ENCODE measurements around the gene ALKBH7.
A peak's percentile ranks its signal among the peaks of the same experiment; 100 is the strongest.
"Not testable (repeated sequence)": the region's sequence is repeated elsewhere in the genome, so short reads cannot be mapped to it uniquely, and the experiment has no call there.

The ALKBH7 gene

DNA sequence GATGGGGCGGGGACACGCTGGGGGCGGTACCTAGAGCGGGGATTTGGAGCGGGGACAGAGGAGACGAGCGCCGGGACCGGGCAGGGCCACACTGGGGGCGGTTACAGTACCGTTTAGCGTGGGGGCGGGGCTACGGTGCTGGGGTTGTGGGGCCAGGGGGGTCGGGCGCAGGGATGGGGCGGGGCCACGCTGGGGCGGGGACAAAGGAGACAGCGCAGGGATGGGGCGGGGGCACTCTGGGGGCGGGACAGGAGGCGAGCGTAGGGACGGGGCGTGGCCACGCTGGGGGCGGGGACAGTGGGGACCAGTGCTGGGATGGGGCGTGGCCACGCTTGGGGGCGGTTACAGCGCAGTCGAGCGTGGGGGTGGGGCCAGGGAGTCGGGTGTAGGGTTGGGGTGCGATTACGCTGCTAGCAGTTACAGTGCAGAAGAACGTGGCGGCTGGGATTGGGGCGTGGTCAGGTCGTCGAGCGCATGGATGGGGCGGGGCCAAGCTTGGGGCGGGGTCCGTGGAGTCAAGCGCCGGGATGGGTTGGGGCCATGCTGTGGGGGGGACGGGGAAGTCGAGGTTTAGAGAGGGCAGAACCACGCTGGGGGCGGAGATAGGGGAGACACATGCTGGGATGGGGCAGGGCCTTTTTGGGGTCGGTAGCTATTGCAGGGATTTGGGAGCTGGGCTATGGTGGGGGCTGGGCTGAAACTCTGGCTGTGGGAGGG lies 660 bp downstream of the ALKBH7 start:
- peak; percentile 98 for DNase-seq

DNA sequence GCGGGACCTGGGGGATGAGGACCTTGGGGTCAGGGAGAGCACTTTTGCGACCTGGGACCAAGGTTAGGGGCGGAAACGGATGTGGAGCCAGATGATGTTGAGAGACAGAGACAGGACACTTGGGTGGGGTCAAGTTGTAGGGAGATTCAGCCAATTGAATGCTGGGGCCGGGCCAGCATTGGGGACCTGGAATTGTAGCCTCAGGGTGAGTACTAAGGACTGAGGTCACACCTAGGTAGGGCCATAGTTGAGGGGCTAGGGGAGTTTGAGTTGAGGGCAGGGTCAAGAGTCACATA lies 1.2 kb downstream of the ALKBH7 start:
- DNase-seq, result no peak

DNA sequence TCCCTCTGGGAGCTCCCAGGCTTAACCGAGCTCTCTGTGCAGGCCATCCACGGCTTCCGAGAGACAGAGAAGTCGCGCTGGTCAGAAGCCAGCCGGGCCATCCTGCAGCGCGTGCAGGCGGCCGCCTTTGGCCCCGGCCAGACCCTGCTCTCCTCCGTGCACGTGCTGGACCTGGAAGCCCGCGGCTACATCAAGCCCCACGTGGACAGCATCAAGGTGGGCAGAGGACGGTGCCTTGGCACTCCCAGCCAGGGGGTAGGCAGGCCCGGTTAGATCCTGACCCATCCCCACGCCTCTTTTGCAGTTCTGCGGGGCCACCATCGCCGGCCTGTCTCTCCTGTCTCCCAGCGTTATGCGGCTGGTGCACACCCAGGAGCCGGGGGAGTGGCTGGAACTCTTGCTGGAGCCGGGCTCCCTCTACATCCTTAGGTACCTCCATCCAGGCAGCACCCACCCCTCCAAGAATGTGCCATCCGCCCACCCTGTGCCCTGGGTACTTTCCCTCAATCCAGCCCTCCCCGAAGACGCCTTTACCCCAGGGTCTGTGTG lies 1.6 kb downstream of the ALKBH7 start:
- no peak for DNase-seq

DNA sequence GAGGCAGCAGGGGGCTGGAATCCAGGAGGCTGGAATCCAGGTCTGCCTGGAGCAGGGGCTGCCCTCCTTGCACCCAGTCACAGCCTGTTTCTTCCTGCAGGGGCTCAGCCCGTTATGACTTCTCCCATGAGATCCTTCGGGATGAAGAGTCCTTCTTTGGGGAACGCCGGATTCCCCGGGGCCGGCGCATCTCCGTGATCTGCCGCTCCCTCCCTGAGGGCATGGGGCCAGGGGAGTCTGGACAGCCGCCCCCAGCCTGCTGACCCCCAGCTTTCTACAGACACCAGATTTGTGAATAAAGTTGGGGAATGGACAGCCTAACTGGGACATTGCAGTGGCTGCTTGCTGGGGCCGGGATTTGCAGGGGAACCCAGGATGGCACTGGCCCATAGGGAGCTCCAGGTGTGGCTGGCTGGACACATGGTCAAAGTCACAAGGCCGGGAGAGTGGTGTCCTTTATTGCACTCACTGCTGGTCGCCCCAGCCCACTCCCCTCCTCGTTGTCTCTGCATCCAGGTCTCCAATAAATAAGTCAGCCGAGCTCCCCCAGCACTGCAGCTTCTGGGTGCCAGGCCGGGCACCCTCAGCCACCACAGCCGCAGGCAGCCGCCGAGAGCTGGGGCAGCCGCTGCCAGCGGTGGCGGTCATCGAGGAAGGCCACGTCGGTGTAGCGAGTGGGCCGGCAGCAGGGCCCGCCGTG lies 2.3 kb downstream of the ALKBH7 start:
- DNase-seq, result no peak

DNA sequence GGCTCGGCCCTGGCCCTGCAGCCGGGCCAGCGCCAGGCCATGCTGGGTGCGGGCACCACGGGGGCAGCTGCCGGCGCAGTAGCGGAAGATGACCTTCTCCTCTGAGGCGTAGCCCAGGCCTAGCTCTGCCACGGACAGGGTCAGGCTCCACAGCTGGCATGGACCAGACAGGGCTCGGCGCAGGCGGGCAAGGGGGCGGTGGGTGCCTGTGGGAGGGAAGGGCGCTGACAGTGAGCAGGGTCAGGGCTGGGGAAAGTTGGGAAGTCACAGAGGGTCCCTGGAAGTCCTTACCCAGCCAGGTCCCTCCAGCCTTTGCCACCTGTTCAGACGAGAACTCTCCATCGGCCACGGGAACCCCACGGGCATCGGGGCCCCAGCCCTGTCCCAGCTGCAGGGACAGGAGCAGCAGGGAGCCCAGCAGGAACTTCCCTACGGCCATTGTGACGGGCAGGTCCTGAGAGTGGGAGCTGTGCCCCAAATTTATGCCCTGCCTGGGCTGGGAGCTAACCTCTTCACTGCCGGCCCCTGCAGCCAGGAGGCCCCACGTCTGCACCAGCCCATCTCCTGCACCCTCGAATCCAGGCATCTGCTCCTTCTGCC lies 2.9 kb downstream of the ALKBH7 start, which contains the start of gene PSPN:
Gene PSPN (minus strand): TSS at position 523 of the 600 bp plus-strand sequence. CDS start 84 bp downstream, at position 439.
- no peak for DNase-seq

DNA sequence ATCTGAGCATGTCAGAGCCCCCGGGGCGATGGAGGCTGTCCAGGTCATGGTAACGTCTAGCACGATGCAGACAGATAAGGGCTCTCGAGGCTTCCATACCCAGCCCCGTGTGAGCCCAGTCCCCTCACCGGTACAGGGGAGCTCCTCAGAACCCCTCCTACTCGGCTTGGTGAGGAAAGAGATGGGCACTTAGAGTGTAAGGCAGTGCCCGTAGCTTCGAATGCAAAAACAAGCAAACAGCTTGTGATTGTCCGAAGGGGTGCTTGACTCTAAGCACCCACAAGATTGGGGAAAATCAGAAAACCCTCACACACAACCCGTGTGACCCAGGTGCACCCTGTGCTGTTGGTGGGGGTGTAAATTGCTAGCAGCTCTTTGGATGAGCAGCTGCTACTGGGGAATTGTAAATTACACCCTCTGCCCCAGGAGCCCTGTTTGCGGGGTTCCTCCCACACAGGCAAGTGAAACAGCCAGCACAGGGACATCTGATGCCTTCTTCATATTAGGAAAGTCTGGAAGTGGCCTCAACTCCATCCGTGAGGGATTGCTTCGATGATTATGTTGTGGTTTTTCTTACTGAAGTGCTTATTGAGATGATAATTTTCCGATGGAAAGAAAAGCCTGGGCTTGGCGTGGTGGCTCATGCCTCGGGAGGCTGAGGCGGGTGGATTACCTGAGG lies 4.1 kb downstream of the ALKBH7 start:
- no peak for DNase-seq

DNA sequence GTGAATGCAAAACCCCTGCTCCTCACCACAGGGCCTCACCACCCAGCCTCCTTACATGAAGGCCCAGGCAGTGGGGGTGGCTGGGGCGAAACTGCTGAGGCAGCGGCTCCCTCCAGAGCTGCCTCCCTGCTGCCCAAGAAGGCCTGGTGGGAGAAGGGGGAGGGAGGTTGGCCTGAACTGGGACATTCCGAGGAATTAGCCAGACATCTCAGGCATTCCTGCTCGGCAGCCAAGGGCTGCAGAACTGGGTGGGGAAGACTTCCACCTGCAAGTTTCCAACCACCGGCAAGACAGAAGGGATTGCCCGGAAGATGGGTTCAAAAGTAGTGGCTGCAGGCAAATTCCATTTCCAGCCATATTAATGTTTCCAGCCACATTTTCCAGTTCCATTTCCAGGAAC lies 5.4 kb downstream of the ALKBH7 start:
- DNase-seq, result no peak

DNA sequence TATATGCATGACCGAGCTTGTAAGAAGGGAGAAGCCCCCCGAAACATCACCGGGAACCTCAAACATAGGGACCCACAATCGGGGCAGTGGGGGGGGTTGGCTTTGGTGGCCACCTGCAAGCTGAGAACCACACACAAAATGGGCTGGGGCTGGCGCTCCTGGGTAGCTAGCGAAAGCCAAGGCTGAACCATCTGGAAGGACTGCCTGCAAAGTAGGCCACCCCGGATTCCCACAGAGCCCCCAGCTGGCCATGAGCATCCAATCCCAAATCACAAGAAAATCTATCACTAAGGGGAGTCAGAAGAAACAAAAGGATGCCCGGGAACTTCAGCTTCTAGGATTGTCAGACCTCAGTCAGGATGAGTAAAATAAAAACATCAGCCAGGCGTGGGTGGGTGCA lies 5.9 kb downstream of the ALKBH7 start:
- DNase-seq, result no peak

DNA sequence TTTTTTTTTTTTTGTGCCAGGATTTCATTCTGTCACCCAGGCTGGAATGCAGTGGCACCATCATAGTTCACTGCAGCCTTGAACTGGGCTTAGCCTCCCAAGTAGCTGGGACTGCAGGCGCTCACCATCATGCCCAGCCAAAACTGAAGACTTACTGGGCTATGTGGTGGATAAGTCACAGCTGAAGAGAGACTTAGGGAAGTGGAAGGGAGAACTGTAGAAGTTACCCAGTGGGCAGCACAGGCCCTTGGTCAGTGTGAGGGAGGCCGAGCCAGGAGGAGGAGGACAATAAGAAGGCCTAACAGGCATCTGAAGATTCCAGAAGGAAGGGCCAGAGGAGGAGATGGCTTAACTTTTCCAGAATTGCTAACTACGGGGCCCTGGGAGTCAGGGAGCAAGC lies 7.2 kb downstream of the ALKBH7 start:
- no peak for DNase-seq

DNA sequence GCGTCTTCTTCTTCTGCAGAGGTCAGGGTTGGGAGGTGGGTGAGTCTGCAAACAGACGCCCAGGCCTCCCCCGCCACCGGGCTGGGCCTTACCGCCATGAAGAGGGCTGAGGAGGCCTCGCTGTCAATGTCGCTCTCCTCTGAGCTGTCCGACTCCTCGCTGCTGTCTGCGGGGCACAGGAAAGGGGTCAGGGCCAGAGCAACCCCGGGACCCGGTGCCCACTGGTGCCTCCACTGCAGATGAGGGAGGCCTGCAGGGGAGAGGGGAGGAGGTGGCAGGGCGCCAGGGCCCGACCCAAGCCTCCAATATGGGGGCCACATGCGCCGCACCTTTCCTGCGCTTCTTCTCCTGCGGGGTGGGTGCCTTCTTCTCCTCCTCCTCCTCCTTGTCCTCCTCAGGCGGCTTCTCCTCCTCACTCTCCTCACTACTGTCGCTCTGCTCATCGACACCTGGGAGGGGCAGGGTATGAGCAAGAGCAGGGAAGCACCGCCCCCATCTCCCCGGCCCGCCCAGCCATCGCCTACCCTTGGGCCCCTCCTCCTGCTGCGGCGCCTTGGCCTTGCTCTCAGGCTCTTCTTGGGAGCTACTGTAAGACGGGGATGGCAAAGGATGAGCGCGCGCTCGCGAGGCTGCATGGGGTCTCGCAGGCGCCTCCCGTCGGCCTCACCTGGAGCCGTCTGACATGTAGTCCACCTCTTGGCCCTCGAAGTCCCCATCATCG lies 8.6 kb downstream of the ALKBH7 start:
- DNase-seq, result no peak

DNA sequence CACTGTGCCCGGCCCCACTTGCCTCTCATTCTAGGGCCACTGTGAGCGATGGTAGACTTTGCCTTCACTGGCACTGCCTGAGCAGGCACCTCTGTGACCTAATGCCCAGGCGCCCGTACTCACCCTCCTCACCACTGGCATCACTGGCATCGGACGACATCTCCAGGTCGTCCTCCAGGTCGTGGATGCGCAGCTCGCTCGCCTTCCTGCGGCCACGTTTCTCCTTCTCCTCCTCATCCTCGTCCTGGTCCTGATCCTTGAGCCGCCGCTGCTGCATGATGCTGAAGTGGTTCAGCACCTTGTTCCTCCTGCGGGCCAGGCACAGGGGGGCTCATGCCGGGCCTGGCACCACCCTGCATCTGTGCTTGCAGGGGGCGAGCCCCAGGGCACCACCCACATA lies 10.6 kb downstream of the ALKBH7 start:
- DNase-seq, result no peak

DNA sequence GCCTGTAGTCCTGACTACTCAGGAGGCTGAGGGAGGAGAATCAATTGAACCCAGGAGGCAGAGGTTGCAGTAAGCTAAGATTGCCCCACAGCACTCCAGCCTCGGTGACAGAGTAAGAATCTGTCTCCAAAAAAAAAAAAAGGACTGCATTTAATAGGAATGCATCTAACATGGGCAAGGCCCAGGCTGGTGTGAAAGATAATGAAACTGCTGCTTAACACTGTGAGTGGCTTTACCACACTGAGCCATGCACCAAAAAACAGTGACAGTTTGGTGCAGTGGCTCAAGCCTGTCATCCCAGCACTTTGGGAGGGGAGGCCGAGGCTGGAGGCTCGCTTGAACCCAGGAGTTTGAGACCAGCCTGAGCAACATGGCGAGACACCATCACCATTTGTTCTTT lies 11.8 kb downstream of the ALKBH7 start:
- DNase-seq, result no peak

DNA sequence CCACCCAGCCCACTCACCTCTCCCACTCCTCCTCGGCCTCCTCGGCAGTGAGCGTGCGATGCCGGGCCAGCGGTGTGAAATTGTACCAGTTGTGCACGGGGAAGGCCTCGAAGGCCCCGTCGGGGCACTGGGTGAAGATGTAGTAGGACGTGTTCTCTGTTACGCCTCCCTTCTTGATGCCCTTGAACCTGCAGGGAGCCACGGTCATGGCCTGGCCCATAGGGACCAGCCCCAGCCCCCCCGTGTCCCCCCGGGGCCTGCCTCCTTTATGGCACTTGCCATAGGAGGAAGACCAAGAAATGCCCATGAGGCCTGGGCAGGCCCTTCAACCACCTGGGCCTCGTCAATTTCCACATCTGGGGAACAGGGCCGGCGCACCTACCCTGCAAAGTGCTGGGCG lies 14.8 kb downstream of the ALKBH7 start:
- no peak for DNase-seq

DNA sequence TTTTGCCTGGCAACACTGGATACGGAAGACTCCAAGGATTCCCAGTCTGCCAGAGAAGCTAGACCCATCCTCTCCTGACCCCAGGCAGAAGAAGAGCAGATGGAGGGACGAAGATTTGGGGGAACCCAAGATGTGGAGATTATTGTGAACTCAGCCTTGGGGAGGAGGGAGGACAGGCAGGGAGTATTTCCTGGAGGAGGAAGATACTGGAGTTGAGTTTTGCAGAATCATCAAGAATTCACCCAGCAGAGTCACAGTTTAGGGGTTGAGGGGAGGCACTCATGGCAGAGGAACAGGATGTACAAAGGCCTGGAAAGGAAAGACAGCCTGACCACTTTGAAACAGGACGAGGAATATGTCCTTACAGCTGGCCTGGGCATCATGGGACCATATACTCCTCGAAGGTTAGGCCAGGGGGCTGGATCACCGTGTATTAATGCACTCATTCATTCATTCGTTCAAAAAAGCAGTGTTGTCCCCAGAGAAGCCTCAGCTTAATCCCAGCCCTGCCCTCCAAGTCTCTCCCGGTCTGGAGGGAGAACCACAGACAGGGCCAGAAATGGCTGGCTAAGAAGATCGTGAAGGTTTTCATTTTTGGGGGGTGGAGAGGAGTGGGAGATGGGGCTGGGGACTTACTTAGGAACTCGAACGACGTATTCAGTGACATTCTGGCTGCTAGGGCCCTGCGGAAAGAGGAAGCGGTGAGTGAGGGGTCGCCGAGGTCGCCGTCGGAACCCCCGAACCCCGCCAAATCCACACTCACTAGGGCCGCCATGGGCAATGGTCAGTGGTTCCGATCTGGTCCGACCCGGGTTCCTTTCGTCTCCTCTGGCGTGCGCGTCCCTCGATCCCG lies 19.9 kb downstream of the ALKBH7 start:
- DNase-seq, result peak; percentile 25

DNA sequence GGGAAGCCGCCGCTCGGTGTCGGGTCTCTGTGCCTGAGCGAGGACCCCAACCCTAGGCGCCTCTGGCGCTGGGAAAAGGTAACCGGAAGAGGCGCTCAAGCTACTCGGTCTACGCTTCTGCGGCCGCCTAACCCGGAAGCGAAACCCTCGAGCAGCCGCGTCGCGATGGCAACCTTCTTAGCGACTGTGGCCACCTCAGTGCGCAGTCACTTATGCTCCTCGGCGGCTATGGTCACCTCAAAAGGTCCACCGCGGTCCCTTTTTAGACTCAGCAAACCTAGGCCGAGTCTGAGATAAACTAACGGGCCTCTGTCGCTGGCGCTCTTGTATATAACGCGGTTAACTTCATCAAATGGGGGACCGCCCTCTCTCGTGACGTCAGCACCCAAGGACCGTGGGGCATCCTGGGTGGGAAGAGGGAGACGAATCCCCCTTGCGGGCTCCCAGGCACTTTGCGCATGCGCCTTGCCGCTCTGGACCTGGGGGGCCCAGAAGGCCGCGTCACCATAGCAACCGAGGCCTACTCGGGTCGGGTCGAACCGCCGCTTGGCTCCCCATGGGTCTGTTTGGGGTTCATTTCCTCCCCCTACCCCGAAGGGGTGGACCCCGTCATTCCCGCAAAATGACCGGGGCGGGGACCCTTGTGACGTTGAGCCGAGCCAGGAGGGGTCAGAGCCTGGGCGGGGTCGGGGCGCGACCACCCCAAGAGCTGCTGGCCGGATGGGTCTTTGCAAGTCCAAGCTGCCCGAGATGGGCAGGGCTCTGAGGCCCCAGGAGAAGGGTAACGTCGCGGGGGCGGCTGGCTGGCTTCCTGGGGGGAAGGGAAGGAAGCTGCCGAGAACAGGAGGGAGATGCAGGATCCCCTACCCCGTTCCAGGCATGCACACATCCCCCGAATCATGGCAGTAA lies 20.7 kb downstream of the ALKBH7 start, which contains the start of gene GTF2F1:
Gene GTF2F1 (minus strand): TSS at position 91 of the 909 bp plus-strand sequence. CDS start 169 bp downstream, outside the sequence.
- DNase-seq, result peak; percentile 97

DNA sequence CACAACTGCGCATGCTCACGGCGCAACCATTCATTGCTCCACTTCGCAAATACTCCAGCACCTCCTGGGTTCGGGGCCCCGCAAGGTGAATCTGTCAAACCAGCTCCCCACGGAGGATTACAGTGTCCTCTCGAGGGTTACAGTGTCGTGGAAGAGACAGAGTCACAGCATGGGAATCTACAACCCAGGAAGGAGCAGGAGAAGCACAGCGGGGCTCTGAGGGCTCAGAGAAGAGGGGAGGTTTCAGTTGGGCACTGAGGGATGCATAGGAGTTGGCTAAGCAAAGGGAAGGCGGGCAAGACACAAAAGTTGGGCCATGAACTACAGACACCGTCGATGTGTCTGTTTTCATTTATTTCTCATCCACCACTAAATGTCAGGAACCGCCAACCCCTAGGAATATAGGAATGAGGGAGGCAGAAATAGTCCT lies 21.4 kb downstream of the ALKBH7 start:
- peak; percentile 81 for DNase-seq

DNA sequence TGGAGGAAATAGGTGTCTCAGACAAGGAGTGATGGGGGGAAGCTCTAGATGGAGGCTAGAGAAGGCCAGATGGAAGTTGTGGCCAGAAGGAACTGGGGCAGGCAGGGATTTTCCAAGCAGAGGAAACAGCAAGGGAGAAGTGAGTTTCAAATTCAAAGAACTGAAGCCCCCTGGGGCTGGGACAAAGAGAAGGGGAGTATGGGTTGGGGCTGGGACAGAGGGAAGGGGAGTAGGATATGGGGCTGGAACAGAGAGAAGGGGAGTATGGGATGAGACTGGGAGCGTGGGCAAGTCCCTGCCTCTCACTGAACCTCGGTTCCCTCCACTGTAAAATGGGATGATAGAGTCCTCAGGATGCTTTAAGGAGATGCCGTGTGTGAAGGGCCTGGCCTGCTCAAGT lies 22.2 kb downstream of the ALKBH7 start:
- no peak for DNase-seq

DNA sequence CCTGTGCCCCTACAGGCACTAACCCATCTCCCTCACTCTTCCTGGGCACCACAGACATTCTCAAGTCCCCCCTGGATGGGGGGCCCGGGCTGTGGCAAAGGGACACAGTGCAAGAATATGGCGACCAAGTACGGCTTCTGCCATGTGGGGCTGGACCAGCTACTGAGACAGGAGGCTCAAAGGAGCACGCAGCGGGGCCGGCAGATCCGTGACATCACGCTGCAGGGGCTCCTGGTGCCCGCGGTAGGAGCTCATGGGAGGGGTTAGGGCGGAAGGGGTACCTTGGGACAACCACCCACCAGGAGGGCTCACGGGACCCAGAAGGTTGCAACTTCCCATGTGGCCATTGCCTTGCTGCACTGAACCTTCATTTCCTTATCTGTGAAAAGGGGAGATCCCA lies 23.7 kb downstream of the ALKBH7 start:
- no peak for DNase-seq

DNA sequence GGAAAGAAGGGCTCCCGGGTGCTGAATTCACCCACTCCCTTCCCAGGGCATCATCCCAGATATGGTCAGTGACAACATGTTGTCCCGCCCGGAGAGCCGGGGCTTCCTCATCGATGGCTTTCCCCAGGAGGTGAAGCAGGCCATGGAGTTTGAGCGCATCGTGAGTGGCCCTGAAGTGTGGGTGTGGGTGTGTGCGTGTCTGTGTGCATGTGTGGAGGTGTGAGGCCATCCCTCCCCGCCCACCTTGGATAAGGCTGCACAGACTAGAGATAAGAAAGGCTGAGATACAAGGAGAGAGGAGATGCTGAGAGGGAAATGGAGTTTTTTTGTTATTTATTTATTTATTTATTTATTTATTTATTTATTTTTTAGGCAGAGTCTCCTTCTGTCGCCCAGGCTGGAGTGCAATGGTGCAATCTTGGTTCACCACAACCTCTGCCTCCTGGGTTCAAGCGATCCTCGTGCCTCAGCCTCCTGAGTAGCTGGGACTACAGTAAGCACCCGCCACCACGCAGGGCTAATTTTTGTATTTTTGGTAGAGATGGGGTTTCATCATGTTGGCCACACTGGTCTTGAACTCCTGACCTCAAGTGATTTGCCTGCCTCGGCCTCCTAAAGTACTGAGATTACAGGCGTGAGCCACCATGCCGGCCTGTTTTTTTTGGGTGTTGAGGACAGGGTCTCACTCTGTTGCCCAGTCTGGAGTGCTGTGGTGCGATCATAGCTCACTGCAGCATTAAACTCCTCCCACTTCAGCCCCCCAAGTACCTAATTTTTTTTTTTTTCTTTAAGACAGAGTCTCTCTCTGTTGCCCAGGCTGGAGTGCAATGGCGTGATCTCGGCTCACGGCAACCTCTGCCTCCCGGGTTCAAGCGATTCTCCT lies 27.7 kb downstream of the ALKBH7 start:
- not testable (repeated sequence) for DNase-seq
